HG02884 (cell line): Measurements from ENCODE around the gene CHRM2.

Experiments used
- ATAC-seq: cut with Tn5 transposase; IDR thresholded peaks from one replicate; pipeline ENCODE4 v1.9.1; 2021; ENCODE audit warnings: mild to moderate bottlenecking, moderate library complexity; ENCODE audit not compliant: unreplicated experiment

CHRM2 gene

DNA sequence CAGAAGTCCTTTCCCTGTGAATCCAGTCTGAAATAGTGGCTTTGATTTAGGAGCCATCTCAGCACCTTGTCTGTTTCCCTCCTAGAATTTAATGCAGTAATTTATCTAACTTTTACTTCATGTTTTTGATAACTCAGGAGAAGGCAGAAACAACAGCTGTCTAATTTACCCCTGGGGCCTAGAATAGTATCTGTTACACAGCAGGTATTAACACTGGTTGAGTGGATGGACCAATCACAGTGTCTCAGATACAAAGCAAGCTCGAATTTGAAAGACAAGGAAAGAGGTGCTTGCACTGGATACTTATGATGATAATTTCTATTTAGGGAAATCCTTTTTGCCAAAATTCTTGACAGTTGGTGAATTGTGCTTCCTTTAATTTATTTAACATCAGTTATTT, 23.4 kb downstream of the CHRM2 start:
- ATAC-seq: no peak

DNA sequence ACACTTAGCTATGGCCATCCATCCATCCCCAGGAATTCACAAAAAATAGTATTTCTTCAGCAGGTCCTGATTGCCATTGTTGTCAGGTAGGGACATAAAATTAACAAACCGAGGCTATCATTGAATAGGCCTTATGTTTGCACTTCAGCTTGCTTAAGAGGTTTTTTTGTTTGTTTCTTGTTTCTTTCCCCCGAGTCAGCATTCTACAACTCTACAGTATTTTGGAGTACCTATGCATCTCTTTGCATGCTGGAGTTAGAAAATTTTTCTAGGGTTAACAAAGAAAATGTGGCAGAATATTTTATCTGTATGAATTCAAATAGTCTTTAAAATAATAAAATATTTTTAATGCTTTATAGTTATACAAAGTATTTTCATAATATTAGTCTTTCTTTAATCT, 26.3 kb downstream of the CHRM2 start:
- ATAC-seq: no peak

DNA sequence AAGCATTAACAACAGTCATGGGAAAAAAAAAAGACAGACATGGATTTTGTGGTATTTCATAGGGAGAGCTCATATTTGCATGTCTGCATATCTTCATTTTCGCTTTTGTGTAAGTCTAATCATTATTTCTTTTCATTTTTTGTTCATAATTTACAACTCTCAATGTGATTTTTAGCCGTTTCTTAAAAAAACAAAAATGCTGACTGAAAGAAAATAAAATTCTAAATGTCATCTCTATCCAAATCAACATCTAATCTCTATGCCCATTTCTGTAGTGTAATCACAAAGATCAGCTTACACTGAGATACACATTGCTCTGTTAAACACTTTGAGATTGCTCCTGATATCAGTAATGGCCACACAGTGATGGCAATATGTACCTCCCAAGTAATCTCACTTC, 29.2 kb downstream of the CHRM2 start:
- no peak for ATAC-seq

DNA sequence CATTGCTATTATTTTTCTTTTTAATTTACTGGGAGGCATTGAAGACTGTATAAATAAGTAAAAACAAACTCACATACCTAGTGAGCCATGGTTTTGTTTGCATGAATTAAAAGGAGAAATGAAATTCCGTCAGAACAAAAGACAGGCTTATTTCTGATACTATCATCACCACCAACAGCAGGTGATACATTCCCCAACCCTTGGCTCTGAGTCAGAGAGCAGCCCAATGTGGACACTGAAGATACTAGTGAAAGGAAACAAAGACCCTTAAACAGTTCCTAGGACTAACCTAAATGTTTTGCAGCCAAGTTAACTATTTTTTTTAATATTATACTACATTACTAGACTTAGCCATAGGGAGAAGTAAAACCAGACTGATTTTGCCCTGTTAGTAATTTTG, 31.6 kb downstream of the CHRM2 start:
- no peak for ATAC-seq

DNA sequence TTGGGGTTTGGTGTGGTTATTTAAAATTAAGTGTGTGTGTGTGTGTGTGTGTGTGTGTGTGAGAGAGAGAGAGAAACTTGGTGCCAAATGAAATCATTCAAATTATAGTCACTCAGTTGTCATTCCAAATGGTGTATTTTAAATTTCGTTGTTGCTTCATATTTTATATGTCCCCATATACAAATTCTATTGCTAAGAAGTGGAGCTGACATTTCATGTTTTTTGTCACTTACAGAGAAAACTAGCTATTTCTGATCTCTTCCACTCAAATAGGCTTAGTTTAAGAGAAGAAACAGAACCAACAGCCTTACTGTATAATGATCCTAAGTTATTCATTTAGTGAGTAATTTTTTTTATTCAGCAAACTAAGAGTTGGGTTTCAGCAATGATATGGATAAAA, 42.3 kb downstream of the CHRM2 start:
- no peak for ATAC-seq

DNA sequence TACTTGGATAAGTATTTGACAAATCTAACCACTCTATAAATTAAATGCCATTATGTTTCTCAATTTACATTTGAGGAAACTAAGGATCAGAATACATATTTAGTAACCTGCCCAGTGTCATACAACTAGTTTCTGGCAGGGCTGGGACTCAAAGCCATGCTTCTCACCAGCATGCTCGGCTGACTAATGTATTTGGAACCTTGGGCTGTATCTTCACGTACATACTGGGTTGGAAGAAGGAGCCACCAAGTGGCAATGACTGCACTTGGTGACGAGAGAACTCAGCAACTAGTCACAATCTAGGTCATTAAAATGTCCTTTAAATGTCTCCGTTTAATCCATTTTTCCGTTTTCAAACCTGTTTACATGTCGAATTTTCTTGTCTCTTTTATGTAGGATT, 42.9 kb downstream of the CHRM2 start:
- ATAC-seq: no peak

DNA sequence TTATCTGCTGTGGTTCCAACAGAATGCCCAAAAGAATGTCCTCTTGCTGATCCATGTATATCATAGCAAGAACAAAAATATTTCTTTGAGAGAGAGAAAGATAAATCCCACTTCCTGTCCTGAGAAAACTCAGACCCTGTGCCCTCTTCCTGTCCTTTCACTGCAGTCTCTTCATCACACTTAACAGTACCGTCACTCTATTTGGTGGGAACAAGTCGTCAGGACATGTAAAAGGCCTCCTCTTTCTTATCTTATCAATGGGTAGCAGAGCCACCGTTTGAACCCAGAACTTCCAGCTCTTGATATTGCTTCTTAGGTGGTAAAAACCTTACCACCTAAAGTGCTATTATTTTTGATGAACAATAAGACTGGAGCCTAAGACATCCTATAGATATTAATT, 43.9 kb downstream of the CHRM2 start:
- ATAC-seq: no peak

DNA sequence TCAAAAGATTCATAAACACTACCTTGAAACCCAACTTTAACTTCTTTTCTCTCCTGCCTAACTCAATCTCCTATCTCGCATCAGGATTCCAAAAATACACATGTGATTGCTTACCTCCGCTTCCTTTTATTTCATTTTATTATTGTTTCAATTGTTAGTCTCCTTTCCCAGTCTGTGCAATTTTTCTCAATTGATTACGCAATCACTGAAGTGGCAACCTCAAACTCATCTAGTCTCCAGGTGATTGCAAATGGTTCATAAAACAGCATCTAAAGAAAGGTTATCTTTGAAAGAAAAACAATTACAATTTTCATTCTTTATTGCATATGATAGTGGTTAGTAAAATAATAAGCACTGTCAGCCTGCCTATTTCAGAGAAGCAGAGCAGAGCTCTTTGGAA, 45.6 kb downstream of the CHRM2 start:
- ATAC-seq: no peak

DNA sequence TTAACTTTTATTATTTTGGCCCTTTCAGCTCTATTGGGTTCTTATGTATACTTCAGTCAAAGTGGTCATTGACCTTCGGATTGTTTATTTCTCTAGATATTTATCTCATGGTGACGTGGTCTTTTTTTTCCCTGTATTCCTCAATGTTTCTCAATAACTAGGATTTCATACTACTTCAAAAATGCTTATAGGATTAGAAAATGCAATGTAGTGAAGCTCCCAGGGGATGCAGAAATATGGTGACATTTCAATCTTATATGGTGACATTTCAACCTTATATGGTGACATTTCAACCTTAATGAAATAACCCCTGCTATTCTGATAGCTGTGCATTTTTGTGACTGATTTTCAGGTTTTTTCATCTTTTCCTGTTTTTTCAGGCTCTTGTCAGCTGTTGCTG, 51.4 kb downstream of the CHRM2 start:
- no peak for ATAC-seq

DNA sequence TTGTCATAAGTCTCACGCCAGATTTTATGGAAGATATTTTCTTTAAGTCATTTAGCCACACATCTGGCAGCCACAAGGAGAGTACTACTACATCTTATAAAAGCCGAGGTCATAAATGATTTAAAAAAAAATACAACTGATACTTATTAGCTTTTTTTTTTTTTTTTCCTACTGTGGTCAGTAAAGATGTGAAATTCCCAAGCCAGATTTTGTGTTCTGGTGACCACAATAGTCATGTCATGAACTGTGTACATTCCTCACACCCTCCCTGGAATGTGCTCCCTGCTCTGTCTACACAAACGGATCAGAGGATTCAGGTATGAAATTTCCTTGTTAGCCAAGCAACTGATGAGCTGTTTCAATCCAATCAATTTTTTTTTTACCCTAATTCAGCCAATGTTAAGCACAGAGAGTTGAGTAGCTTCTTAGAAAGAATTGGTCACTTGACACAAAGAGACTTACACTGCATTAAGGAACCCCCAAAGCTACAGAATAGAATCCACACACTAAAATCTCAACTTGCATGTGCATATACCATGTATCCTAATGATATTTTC, 54.7 kb downstream of the CHRM2 start:
- ATAC-seq: no peak

DNA sequence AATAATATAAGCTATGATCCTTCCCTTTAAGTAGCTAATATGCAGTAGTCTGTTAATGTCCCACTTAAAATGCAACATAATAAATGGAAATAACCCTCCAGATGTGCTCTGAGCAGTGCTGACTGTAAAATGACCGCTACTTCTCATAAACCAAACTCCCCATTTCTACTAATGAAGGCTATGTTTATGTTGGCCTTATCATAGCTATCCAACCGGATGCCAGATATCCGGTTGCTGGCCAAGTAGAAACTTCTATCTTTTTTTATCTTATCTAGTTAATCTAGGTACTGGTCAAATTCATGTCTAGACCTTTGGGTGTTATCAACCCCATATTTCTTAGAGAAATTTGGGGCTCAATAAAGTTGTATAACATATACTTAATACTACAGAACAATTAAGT, 56.6 kb downstream of the CHRM2 start:
- ATAC-seq: no peak

DNA sequence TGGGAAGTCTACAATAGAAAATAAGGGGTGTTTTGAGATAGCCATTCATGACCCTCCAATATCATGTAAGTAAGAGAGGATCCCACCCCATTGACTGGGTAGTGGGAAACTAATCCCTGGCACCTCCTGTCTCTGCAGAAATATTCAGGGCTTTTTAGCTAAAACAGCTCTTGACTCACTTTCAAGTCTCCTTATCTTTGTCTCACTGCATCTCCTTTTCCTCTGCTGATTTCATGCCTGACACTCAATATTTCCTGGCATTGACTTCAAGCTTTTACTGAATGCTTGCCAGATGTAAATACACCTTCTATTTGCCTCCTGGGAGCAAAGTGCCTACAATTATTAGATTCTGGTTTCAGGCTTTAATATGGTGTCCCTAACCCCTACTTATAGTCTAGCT, 57.1 kb downstream of the CHRM2 start:
- no peak for ATAC-seq

DNA sequence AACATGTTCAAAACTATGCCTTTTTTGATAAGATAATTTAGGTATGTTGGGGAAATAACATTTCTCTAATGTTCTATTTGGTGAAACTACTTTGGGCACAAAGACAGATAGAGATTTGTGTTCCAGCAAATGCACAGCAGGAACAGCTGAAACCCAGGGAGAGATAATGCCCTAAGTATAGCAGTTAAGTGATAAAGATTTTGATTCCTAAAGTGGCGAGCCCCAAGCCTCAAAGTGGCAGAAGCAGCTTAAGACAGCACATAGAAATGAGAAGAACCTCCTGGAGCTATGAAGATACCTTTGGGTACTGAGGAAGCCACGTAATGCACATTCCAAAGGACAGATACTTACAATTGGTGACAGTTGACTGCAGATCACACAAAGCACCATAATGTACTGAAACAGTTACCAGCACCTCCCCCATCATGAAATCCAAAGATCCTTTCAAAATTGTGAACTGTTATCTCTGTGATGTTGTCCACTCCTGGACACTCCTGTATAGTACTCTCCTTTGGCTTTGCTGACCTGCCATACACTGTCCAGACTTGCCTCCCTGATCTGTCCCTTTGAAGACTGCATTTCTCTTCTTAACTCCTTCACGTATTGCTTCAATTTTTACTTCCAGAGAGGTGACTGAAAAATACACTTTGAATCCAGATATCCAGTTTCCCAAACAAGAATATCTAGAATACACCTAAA, 62.9 kb downstream of the CHRM2 start:
- no peak for ATAC-seq

DNA sequence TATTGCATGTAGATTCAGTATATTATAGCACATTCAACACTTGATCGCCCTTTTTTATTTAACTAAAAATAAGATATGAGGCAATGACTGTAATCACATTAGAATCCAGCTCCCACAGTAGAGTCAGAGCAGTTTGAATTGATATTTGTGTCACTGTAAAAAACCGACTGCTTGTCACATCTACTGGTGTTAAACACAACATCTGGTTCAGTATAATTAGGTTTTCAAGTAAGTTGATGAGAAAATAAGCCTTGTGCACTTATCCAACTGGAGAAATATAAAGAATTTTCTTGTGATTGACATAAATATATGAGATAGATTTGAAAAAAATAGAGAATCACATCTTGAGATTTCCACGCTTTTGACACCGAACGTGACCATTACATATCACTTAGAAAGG, 69.0 kb downstream of the CHRM2 start:
- no peak for ATAC-seq

DNA sequence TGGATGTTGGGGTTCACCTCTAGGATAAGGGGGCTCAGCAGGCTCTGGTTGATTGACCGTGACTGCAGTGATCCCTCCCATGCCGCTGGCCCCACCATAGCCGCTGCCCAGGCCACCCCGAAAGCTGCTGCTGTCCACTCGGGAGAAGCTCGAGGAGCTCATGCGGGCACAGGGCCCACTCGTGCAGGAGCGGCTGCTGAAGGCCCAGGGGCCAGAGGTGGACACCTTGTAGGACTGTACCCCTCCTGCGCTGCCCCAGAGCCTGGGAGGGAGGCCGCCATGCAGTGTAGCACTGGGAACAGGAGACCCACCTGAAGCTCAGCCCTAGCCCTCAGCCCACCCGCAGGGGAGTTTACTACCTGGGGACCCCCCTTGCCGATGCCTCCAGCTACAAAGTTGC, 70.0 kb downstream of the CHRM2 start:
- ATAC-seq: no peak

DNA sequence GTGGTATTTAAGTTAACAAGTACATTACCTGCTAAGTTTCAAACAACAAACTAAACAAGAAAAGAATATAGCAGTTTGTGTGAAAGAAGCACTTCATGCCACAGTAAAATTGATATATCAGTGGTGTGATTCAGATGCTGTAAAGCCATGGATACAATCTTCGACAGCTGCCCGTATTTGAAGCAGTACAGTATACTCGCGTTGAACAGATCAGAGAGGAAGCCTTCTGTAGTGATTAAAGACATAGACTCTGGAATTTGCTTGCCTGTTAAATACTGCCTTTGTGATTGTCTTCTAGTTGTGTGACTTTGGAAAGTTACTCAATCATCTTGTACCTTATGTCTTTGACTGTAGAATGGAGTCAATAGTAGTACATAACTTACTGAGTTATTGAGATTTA, 71.7 kb downstream of the CHRM2 start:
- ATAC-seq: no peak

DNA sequence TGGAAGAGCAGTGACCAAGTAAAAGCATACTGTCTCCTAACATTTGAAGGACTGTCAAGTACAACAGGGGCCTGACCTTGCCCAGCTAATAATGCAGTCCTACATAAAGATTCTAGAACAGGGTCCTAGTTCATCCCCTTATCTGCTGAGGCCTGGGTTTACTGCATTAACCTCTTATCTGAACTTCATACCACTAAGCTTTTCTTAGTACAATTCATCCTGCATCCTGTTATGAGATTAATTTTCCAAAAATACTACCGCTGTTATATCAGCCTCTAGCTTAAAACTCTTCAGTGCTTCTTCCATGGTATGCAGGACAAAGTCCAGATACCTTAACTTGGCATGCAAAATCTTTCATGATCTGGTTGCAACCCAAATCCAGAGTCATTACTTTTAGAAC, 72.5 kb downstream of the CHRM2 start:
- ATAC-seq: no peak

DNA sequence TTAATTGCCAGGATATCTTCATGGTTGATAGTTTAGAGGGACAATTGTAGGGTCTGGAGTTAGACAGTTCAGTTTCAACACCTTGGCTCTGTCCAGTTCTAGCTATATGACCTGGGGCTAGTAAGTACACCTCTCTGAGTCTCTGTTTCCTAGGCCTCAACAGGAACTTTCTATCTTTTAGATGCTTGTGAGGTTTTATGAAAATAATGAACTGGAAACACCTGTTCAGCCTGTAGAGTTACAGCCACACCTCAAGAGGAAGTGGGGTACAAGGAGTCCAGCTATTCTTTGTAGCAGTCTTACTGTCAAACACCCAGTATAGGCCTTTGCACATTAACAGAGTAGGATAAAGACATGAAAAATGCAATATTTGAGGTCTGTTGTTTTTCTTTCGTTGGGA, 73.4 kb downstream of the CHRM2 start:
- ATAC-seq: no peak

DNA sequence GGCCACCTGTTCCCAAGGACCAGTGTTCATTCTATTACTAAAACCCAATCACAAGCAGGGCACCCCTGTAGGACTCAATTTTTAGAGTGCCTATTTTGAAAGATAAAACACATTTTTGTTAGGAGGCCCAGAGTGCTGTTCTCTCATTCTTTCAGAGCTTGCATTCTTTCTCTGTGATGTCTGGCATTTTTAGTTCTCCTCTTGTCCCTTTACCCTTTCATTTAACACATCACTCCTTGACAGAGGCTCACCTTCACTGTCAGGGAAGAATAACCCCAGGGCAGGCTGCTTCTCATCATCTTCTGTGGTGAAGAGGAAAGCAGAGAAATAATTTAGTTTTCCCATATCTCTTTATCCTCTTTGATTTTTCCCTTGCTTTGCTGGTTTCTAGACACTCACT, 73.9 kb downstream of the CHRM2 start:
- ATAC-seq: no peak

DNA sequence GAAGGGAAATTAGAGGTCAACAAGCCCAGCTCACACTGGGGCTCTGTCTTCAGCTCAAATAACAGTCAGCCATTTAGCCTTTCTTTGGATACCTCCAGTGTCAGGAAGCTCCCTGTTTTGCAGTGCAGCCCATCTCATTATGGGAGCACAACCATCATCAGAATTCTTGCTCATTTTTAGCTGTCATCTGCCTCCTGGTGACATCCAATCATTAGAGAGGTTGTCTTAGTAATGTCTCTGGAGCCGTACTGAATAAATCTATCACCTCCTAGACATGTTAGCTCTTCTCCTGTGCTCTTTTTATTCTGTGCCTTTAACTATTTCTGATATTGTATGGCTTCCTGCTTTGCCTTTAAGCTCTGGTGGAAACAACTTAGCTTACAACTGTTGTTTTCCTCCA, 74.5 kb downstream of the CHRM2 start:
- ATAC-seq: no peak

DNA sequence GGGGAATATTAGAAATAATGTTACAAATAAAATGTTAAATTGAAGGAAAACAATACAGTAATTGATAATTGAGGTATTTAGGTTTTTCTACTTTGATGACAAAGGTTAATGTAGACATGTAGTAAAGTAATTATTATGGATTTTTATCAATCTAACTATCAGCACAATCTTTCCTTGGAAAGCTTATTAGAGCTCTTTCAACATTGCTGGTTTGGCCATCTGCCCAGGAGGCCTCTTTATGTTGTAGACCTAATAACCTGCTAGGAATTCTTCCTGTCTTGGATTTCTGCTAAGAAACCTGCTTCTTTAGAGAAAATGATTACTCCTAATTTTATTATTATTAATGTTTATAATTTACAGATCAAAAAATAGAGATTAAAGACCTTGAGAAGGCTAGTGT, 78.9 kb downstream of the CHRM2 start:
- ATAC-seq: no peak

DNA sequence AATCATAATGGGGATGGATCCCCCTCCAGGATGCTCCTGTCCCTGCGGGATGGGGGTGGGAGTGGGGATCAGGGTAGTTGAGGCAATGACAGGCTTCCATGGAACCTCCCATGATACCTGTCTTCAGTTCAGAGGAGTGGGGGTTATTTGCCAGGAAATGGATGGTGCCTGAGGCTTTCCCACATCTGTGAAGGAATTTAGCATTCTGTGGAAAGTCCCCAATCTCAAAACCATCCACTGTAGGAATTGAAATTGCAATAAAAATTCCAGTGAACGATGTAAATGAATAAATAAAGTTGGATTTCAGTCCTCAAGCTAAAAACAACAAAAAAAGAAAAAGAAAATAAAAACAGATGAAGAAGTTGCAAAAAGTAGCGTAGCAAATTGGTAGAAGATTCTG, 81.9 kb downstream of the CHRM2 start:
- ATAC-seq: no peak

DNA sequence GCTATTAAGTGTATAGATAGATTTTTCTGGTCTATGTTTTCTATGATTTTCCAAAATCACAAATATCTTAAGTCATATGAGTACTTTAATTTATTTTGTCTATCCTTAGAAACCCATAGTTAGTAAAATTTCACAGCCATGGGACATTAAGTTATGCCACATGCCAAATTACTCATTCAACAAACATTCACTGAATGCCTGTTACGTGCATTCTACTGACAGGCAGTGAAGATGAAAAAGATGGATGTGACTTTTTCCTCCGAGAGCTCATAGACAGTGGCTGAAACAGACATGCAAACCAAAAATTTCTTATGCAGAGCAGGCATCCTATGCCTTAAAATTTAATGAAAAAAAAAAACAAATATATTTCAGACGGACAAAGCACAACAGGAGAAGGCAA, 84.9 kb downstream of the CHRM2 start:
- no peak for ATAC-seq
